Neural progenitor cell (in vitro differentiated cells): ENCODE results near the gene ENTPD5.

Experiments used
- EZH2 ChIP-seq: fragments of 200-600 bp; sonication (generic); IDR thresholded peaks from 2 replicates; pipeline ENCODE4 v1.6.1; 2017; ENCODE audit warnings: antibody characterized with exemption, mild to moderate bottlenecking, moderate library complexity
- EZH2phosphoT487 ChIP-seq: fragments of 200-600 bp; sonication (generic); IDR thresholded peaks from 2 replicates; pipeline ENCODE4 v1.6.1; 2017; ENCODE audit warnings: antibody characterized with exemption
- TF ChIP-seq, protein P1 (sequence below): fragments of 200-600 bp; sonication (generic); IDR thresholded peaks from 2 replicates; pipeline ENCODE4 v1.5.1; 2017; ENCODE audit warnings: antibody characterized with exemption, mild to moderate bottlenecking

DNA sequence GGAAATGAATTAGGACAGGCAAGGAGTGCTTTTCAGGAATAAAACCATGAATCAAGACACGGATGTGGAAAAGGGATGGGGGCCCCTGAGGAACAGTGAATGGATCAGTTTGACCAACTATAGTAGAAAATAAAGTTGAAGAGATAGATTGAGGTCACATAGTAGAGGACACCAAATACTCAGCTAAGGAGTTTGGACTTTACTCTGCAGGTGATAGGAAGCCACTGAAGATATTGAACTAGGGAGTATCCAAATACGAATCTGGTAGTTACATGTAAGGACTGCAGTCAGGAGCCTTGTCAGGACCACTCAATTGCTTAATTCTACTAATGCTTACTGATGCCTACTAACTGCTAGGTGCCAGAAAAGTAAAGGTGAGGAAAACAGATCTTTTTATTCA is 20.4 kb downstream of the ENTPD5 start:
- TF ChIP-seq, protein P1, sequence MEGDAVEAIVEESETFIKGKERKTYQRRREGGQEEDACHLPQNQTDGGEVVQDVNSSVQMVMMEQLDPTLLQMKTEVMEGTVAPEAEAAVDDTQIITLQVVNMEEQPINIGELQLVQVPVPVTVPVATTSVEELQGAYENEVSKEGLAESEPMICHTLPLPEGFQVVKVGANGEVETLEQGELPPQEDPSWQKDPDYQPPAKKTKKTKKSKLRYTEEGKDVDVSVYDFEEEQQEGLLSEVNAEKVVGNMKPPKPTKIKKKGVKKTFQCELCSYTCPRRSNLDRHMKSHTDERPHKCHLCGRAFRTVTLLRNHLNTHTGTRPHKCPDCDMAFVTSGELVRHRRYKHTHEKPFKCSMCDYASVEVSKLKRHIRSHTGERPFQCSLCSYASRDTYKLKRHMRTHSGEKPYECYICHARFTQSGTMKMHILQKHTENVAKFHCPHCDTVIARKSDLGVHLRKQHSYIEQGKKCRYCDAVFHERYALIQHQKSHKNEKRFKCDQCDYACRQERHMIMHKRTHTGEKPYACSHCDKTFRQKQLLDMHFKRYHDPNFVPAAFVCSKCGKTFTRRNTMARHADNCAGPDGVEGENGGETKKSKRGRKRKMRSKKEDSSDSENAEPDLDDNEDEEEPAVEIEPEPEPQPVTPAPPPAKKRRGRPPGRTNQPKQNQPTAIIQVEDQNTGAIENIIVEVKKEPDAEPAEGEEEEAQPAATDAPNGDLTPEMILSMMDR = no peak
- TF ChIP-seq EZH2phosphoT487 (no peak), EZH2 (no peak)
